ENCODE measurements around the gene ZNF214.

DNA sequence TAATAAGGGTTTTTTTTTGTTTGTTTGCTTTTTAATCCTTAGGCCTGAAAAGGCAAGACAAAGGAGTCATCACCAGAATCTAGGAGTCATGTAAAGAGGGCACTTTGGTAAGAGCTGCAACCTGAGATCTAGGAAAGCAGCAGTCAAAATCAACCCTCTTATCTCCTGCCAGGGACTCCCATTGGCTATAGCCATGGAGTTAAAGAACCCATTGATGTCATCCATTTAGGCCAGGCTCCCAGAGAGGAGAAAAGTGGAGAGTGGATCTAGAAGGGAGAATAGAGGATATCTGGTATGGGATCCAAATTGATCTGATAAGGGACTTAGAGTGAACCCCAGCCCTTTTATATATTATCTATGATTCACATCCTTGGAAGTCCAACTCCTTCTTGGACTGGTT, 58.0 kb downstream of the ZNF214 start:
- TF ChIP-seq EZH2phosphoT487 (IDR thresholded peaks at IDR 0.05; ENCODE audit: insufficient read depth, low read depth) (no peak), EZH2 (IDR thresholded peaks at IDR 0.05; ENCODE audit: insufficient read depth, poor library complexity, severe bottlenecking) (no peak)
